Measurements from ENCODE around the gene FCMR.
A peak's percentile ranks its signal among the peaks of the same experiment; 100 is the strongest.

FCMR gene

DNA sequence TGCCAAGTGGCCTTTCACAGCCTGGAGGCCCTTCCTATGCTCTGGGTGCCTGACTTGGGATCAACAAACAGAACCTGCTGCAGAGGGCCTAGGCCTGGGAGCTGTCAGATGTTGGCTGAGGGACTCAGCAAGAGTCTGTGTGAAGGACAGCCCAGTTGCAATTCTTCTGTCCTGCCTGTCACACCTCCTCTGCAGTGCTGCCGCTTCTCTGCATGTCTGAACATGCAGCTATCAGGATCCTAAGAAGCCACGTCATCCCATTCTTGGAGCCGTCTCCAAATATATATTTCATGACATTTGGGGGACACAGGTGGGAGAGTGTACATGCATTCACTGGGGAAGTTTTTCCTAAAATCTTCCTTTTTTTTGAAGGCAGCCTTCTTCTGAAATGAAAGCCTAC, 39.9 kb upstream of the FCMR start:
- Histone ChIP-seq H3K9me3 (ENCODE audit: insufficient read depth, low read length, severe bottlenecking) (no peaks in the 10 kb centered on the region), H3K9ac (ENCODE audit: low read depth, low read length) (no peak overlapping the region), H3K4me2 (ENCODE audit: insufficient read depth, low read length) (no peak overlapping the region), H3K79me2 (ENCODE audit: insufficient read depth, low read length) (no peaks in the 10 kb centered on the region), H3K27me3 (ENCODE audit: insufficient read depth, low read length, poor library complexity) (no peaks in the 10 kb centered on the region), H3K4me1 (ENCODE audit: insufficient read depth, low read length) (peaks cover 22% of the 10 kb centered on the region), H4K20me1 (ENCODE audit: insufficient read depth, low read length) (no peaks in the 10 kb centered on the region), H3K27ac (ENCODE audit: low read length) (peak overlapping the region; percentile 58), H3K4me3 (ENCODE audit: low read depth in 1 of 2, low read length in 2 of 2) (no peak overlapping the region), H3K36me3 (ENCODE audit: insufficient read depth, low read length) (no peaks in the 10 kb centered on the region), H2AFZ (ENCODE audit: low read depth, low read length) (peak overlapping the region; percentile 40; the same call in 1 of the 2 replicates)
- TF ChIP-seq CTCF (IDR thresholded peaks at IDR 0.05; ENCODE audit: borderline replicate concordance, extremely low read depth, low read length, poor library complexity, severe bottlenecking) (no peak), EZH2 (IDR thresholded peaks at IDR 0.05; ENCODE audit: borderline replicate concordance, low read depth, low read length, severe bottlenecking) (no peak)
- no peak for ATAC-seq (ENCODE audit: insufficient read depth, low read depth)
- no peak for DNase-seq

GRCh38 chr1:206960676-206961386, 39.1 kb upstream of the FCMR start:
- DNase-seq (no peak), ATAC-seq (ENCODE audit: insufficient read depth, low read depth) (no peak)
- Histone ChIP-seq H4K20me1 (ENCODE audit: insufficient read depth, low read length) (no peaks in the 10 kb centered on the region), H3K9ac (ENCODE audit: low read depth, low read length) (no peak overlapping the region), H3K4me1 (ENCODE audit: insufficient read depth, low read length) (peaks cover 19% of the 10 kb centered on the region), H3K9me3 (ENCODE audit: insufficient read depth, low read length, severe bottlenecking) (no peaks in the 10 kb centered on the region), H3K4me3 (ENCODE audit: low read depth in 1 of 2, low read length in 2 of 2) (no peak overlapping the region), H3K4me2 (ENCODE audit: insufficient read depth, low read length) (no peak overlapping the region), H3K27ac (ENCODE audit: low read length) (peak overlapping the region; percentile 14; the same call in 1 of the 2 replicates), H3K79me2 (ENCODE audit: insufficient read depth, low read length) (no peaks in the 10 kb centered on the region), H3K27me3 (ENCODE audit: insufficient read depth, low read length, poor library complexity) (no peaks in the 10 kb centered on the region), H3K36me3 (ENCODE audit: insufficient read depth, low read length) (no peaks in the 10 kb centered on the region), H2AFZ (ENCODE audit: low read depth, low read length) (no peak overlapping the region)
- TF ChIP-seq CTCF (IDR thresholded peaks at IDR 0.05; ENCODE audit: borderline replicate concordance, extremely low read depth, low read length, poor library complexity, severe bottlenecking) = no peak
- no peak for TF ChIP-seq EZH2 (IDR thresholded peaks at IDR 0.05; ENCODE audit: borderline replicate concordance, low read depth, low read length, severe bottlenecking)

- no peaks in the 10 kb centered on the region for H3K36me3 ChIP-seq (ENCODE audit: insufficient read depth, low read length)
- no peak overlapping the region for H3K27ac ChIP-seq (ENCODE audit: low read length)
- H3K27me3 ChIP-seq (ENCODE audit: insufficient read depth, low read length, poor library complexity) = no peaks in the 10 kb centered on the region
- H3K4me2 ChIP-seq (ENCODE audit: insufficient read depth, low read length) = no peak overlapping the region
- no peak overlapping the region for H3K9ac ChIP-seq (ENCODE audit: low read depth, low read length)
- H3K79me2 ChIP-seq (ENCODE audit: insufficient read depth, low read length) = no peaks in the 10 kb centered on the region
- H3K4me3 ChIP-seq (ENCODE audit: low read depth in 1 of 2, low read length in 2 of 2) = no peak overlapping the region
- H2AFZ ChIP-seq (ENCODE audit: low read depth, low read length) = no peak overlapping the region
- no peak for DNase-seq
- no peaks in the 10 kb centered on the region for H3K9me3 ChIP-seq (ENCODE audit: insufficient read depth, low read length, severe bottlenecking)
- ATAC-seq (ENCODE audit: insufficient read depth, low read depth) = no peak
- H4K20me1 ChIP-seq (ENCODE audit: insufficient read depth, low read length) = no peaks in the 10 kb centered on the region
- H3K4me1 ChIP-seq (ENCODE audit: insufficient read depth, low read length) = peaks cover 18% of the 10 kb centered on the region
- TF ChIP-seq CTCF (IDR thresholded peaks at IDR 0.05; ENCODE audit: borderline replicate concordance, extremely low read depth, low read length, poor library complexity, severe bottlenecking) (no peak), EZH2 (IDR thresholded peaks at IDR 0.05; ENCODE audit: borderline replicate concordance, low read depth, low read length, severe bottlenecking) (no peak)
Observed at GRCh38 chr1:206958144-206958543, 36.4 kb upstream of the FCMR start.

Measured in DND-41 (cell line).